SU-DHL-6 (cell line): ENCODE measurements around the gene MXD4.

Experiments used
- CTCF ChIP-seq: fragments of 200-600 bp; sonication (generic); IDR thresholded peaks from one replicate; pipeline ENCODE4 v1.5.1; 2017; ENCODE audit warnings: antibody characterized with exemption, mild to moderate bottlenecking, low read length, moderate library complexity; ENCODE audit not compliant: insufficient read depth, poor library complexity, severe bottlenecking
- EZH2phosphoT487 ChIP-seq: fragments of 200-600 bp; sonication (generic), shearing (Covaris generic); conservative IDR thresholded peaks from 2 replicates; pipeline ENCODE4 v1.6.1; 2018; ENCODE audit warnings: mild to moderate bottlenecking, antibody characterized with exemption, low read length, moderate library complexity, mixed read lengths

- TF ChIP-seq CTCF (no peak), EZH2phosphoT487 (no peak)
Observed at GRCh38 chr4:2304321-2304876, 42.5 kb upstream of the MXD4 start.
